Endometrial microvascular endothelial cells (primary cell): Measurements from ENCODE around the gene CCR5AS.
"Not testable (repeated sequence)": the region's sequence is repeated elsewhere in the genome, so short reads cannot be mapped to it uniquely, and the experiment has no call there.

Experiments
- in situ Hi-C: cut with HindIII; loops from 2 replicates; pipeline ENCODE4 v1.10.0; 2017; ENCODE audit warnings: low sequenced_read_pairs, low pct_unique_long_range_greater_than_20kb; ENCODE audit errors: inconsistent ontology term

CCR5AS gene

GRCh38 chr3:46409739-46410489 lies 3.0 kb upstream of the CCR5AS start:
- in situ Hi-C loops: no loop called here

DNA sequence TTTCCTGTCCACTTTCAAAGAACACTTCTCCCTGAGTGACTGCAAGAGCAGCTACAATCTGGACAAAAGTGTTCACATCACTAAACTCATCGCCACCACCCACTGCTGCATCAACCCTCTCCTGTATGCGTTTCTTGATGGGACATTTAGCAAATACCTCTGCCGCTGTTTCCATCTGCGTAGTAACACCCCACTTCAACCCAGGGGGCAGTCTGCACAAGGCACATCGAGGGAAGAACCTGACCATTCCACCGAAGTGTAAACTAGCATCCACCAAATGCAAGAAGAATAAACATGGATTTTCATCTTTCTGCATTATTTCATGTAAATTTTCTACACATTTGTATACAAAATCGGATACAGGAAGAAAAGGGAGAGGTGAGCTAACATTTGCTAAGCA lies 2.0 kb upstream of the CCR5AS start:
- in situ Hi-C loops: no loop called here

GRCh38 chr3:46407970-46408369 lies 1.1 kb upstream of the CCR5AS start:
- in situ Hi-C loops: no loop called here

DNA sequence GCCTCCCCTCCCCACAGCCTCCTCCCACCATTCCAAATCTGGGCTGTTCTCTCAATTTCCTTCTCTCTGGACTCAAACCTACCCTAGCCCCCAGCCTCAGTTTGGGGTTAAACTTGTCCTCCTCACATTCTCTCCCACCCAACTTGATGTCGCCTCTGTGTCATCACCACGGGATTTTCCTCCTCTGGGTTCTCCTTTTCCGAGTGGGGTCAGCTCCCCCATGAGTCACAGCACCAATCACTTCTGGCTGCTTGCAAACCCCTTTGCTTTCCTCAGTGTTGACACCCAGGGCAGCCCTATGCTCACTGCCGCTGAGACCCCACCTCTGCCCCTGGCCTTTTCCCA lies 451 bp downstream of the CCR5AS start:
- in situ Hi-C loops: no loop called here

GRCh38 chr3:46405301-46406019 lies 1.4 kb downstream of the CCR5AS start:
- in situ Hi-C loops: no loop called here

- in situ Hi-C loops: not testable (repeated sequence)
Observed at GRCh38 chr3:46402902-46403301, 4.0 kb downstream of the CCR5AS start.

GRCh38 chr3:46401579-46401978 lies 5.3 kb downstream of the CCR5AS start:
- in situ Hi-C loops: no loop called here

DNA sequence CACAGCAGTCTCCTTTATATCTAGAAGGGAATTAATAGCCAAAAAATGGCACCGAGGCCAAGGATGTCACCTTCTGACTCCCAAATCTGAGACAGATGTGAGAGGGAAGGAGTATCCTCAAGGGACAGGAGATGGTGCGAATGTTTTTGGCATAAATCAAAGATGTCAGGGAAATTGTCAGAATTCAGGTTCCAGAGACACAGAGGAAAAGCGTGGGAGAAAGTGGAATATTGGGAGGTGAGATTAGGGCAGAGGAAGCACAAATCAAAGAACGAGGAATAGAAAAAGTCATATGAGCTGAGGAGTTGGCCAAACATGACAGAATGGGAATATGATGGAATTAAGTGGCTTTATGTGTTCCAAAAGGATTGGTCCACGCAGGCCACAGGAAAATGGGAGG lies 6.0 kb downstream of the CCR5AS start:
- in situ Hi-C loops: no loop called here

DNA sequence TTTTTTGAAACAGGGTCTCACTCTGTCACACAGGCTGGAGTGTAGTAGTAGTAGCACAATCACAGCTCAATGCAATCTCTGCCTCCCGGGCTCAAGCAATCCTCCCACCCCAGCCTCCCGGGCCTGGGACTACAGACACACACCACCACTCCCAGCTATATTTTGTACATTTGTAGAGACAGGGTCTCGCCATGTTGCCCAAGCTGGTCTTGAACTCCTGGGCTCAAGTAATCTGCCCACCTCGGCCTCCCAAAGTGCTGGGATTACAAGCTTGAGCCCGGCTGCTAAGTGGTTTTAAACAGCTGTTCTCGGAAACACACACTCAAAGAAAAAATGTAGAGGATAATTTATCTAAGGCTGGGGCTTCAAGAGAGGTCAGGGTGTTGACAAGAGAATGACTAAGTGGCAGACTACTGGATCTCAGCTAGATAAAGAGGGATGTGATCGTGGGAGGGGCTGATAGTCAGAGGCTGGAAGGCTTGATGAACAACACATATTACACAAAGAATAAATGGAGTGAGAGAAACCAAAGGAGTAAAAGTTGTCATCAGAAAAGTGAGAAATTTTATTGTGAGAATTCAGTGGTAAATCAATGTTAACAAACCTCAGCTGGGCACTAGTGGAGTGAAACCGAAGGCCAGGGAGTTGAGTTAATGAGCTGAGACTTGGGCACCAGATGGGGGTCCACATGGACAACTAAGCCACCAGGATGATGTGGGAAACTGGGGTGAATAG lies 6.7 kb downstream of the CCR5AS start:
- in situ Hi-C loops: no loop called here

GRCh38 chr3:46399557-46399956 lies 7.3 kb downstream of the CCR5AS start:
- in situ Hi-C loops: no loop called here

DNA sequence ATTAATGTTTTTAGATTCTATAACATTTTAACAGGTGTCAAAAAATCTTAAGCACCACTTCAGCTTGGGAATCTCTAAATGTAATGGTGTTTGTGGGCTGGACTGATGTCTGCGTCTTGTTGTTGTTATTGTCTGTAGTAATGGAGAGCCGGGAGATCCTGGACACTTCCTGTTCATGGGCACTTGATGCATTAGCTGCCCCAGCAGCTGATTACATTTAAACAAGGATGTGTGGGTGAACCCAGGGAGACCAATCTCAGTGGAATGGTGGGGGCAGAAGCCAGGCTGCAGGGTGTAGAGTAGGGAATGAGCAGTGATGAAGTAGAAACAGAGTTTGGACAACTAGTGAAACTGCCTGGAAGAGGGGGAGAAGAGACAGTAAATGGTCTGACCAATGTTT lies 7.8 kb downstream of the CCR5AS start:
- in situ Hi-C loops: no loop called here

- in situ Hi-C loops: no loop called here
Observed at GRCh38 chr3:46398186-46398955, 8.5 kb downstream of the CCR5AS start.

- in situ Hi-C loops: no loop called here
Observed at GRCh38 chr3:46397111-46397510, 9.8 kb downstream of the CCR5AS start.

GRCh38 chr3:46395766-46396530 lies 10.9 kb downstream of the CCR5AS start:
- in situ Hi-C loops: no loop called here

- in situ Hi-C loops: no loop called here
Observed at GRCh38 chr3:46395210-46395661, 11.6 kb downstream of the CCR5AS start.

DNA sequence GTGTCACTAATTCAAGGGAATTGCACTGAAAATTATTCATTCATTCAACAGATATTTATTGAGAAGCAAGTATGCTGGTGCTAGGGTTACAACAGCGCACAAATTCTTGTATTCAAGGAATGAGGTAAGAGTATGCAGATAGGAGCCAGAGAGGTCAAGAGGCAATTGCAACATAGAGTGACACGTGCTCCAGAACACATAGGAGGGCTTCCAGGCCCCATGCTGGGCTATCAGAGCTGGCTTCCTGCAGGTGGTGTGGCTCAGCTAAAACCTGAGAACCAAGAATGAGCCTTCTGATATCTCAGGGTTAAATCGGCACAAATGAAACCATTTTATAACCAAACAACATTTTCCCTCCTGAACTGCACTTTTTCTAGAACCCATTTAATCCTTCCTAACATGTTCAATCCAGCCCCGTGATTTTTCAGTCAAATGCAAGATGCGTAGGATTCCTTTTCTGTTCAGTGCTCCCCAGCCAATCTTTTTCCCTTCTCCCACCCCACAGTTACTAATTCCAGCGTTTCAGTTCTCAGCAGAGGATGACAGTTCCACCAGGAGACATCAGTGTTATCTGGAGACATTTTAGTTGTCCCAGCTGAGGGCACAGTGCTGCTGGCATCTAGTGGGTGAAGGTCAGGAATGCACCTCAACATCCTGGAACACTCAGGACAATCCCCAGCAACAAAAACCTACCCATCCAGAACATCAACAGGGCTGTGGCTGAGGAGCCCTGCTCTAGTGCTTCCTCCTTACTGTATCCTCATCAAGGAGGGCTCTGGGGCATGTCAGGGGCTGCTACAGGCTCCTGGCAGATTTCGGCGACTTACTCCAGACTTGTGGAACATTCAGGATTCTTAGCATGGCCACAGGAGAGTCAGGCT lies 13.1 kb downstream of the CCR5AS start:
- in situ Hi-C loops: no loop called here

- in situ Hi-C loops: no loop called here
Observed at GRCh38 chr3:46393011-46393410, 13.9 kb downstream of the CCR5AS start.

GRCh38 chr3:46391526-46391925 lies 15.3 kb downstream of the CCR5AS start:
- in situ Hi-C loops: not testable (repeated sequence)
